Measurements from ENCODE around the gene CREB3L1.
"Not testable (repeated sequence)": the region's sequence is repeated elsewhere in the genome, so short reads cannot be mapped to it uniquely, and the experiment has no call there.

The CREB3L1 gene

DNA sequence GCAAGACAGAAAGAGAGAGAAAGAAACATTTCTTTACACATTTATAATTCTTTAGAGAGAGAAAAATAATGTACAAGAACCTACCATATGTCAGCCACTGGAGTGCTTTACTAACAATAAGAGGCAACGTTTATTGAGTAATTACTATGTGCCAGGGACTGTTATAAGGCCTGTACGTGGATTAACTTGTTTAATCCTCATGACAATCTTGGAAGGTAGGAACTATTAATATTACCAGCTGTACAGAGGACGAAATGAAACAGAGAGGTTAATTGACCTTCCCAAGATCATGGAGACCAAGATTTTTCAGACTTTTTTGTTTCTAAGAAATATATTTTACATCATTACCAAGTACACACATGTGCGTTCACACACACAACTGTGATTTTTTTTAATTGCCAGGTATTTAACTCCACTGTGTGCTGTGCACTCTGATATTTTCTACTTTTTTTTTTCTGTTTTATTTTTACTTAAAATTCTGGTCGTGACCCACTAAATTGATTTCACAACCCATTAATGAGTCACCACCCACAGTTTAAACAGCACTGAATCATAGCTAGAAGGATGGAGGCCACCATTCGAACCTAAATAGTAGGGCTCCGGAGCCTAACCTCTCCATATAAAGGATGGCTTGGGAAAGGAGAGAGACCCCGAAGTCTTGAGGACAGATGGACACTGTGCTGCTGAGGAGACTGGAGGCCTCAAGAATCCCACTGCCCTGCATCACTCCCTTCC, 21.4 kb downstream of the CREB3L1 start:
- TF ChIP-seq, protein P1, sequence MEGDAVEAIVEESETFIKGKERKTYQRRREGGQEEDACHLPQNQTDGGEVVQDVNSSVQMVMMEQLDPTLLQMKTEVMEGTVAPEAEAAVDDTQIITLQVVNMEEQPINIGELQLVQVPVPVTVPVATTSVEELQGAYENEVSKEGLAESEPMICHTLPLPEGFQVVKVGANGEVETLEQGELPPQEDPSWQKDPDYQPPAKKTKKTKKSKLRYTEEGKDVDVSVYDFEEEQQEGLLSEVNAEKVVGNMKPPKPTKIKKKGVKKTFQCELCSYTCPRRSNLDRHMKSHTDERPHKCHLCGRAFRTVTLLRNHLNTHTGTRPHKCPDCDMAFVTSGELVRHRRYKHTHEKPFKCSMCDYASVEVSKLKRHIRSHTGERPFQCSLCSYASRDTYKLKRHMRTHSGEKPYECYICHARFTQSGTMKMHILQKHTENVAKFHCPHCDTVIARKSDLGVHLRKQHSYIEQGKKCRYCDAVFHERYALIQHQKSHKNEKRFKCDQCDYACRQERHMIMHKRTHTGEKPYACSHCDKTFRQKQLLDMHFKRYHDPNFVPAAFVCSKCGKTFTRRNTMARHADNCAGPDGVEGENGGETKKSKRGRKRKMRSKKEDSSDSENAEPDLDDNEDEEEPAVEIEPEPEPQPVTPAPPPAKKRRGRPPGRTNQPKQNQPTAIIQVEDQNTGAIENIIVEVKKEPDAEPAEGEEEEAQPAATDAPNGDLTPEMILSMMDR (IDR thresholded peaks at IDR 0.05; ENCODE audit: insufficient read depth, missing control alignments) = no peak
- no peak for DNase-seq (ENCODE audit: insufficient read length, low spot score)
- FAIRE-seq = no peak

DNA sequence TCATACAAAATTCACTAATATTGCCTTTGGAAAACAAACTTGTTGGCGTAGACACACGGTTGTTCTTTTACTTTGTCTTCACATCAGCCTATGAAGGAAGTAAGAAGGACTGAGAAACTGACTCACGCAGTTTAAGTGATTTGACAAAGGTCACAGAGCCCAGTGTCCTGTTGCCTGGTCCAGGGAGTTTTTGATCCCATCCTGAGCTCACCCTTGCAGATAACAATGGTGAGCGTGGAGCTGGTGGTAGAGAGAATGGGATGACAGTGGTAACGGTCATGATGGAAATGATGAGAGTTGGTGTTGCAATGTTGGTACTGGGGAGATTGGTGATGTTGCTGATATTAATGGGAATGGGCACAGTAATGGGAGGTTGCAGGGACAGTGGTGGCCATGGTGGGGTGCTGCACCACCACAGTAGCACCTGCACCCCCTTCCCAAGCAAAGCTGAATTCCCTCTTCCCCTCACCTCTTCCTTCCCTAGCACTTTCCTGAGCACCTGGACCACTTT, 22.0 kb downstream of the CREB3L1 start:
- no peak for DNase-seq (ENCODE audit: insufficient read length, low spot score)
- TF ChIP-seq, protein P1 (IDR thresholded peaks at IDR 0.05; ENCODE audit: insufficient read depth, missing control alignments) = no peak
- FAIRE-seq = no peak

DNA sequence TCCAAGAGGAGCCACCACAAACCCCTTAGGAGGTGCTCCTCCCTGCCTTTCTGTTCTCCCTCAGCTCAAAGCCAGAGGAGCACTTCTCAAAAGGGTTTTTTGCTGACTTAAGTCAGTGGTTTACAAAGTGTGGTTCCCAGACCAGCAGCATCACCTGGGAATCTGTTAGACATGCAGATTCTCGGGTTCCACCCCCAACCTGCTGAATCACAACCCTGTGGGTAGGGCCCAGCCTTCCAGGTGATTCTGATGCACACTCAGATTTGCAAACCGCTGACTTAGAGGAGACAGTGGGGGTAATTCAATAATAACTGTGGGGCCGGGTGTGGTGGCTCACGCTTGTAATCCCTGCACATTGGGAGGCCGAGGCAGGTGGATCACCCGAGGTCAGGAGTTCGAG, 22.8 kb downstream of the CREB3L1 start:
- no peak for DNase-seq (ENCODE audit: insufficient read length, low spot score)
- TF ChIP-seq, protein P1 (IDR thresholded peaks at IDR 0.05; ENCODE audit: insufficient read depth, missing control alignments) = no peak
- no peak for FAIRE-seq

DNA sequence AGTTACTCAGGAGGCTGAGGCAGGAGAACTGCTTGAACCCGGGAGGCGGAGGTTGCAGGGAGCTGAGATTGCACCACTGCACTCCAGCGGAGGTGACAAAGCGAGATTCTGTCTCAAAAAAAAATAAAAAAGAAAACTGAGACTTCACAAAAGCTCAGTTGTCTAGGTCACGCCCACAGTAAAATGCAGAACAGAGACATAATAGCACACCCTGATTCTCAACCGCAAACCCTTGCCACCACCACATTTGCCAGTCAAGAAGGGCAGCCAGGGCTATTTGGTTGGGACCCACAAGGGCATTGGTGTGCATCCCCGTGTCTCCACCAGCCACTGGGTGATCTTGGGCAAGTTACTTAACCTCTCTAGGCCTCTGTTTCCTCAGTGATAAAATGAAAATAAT, 25.4 kb downstream of the CREB3L1 start:
- FAIRE-seq = no peak
- no peak for DNase-seq (ENCODE audit: insufficient read length, low spot score)
- TF ChIP-seq, protein P1 (IDR thresholded peaks at IDR 0.05; ENCODE audit: insufficient read depth, missing control alignments) = no peak

DNA sequence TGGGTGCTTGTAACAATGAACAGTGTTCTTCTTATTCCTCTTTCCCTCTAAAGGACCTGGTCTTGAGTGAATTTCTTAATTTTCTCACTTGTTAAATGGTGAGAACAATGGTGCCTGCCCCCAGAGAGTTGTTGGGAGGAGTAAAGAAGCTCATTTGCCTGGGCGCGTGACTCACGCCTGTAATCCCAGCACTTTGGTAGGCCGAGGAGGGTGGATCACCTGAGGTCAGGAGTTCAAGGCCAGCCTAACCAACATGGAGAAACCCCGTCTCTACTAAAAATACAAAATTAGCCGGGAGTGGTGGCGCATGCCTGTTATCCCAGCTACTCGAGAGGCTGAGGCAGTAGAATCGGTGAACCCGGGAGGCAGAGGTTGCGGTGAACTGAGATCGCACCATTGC, 26.6 kb downstream of the CREB3L1 start:
- not testable (repeated sequence) for FAIRE-seq; DNase-seq (ENCODE audit: insufficient read length, low spot score)

DNA sequence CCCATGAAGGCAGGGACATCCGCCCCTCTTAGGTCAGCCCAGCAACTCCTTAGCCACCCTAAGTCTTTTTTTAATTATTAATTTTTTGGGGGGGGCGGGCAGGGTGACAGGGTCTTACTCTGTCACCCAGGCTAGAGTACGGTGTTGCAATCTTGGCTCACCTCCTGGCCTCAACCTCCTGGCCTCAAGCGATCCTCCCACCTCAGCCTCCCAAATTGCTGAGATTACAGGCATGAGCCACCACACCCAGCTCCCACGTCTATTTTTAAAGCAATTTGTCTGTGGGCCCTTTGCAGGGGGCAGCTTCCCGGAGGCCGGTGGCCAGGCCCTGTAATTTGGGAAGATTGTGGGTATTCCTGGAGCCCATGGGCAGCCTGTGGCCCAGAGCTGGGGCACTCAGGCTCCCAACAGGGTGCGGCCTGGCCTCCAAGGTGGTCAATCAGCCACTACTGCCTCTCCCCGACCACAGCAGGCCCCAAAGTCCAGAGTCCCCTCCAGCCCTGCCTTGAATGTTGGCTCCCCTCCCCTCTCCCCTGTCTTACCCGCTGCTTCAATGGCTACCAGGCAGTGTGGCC, 27.2 kb downstream of the CREB3L1 start:
- FAIRE-seq = no peak
- TF ChIP-seq, protein P1 (IDR thresholded peaks at IDR 0.05; ENCODE audit: insufficient read depth, missing control alignments) = no peak

DNA sequence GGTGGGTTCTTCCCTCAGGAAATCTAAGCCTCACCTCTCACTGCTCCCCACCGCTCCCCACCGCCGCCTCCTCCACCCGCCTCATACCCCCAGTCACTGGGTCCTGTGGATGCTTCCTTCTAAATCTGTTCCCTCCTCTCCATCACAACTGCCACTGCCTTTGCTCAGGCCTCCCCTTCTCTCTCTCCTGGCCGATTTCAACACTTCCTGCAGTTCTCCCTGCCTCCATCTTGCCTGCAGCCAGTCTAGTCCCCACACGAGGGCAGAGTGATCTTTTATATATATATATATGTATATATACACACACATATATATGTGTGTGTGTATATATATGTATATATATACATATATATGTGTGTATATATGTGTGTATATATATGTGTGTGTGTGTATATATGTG, 27.8 kb downstream of the CREB3L1 start:
- TF ChIP-seq, protein P1 (IDR thresholded peaks at IDR 0.05; ENCODE audit: insufficient read depth, missing control alignments) = no peak
- DNase-seq (ENCODE audit: insufficient read length, low spot score) = no peak
- no peak for FAIRE-seq

More for the DNA sequence above, 27.2 kb downstream of the CREB3L1 start:
- no peak for DNase-seq (ENCODE audit: insufficient read length, low spot score)
